ENCODE data around the gene CATSPER1.

GRCh38 chr11:65997286-65997685 is 29.0 kb downstream of the CATSPER1 start:
- TF ChIP-seq EP300 (IDR thresholded peaks at IDR 0.05) (no peak), CTCF (IDR thresholded peaks at IDR 0.05) (no peak), MAZ (IDR thresholded peaks at IDR 0.05; ENCODE audit: borderline replicate concordance, low read depth, low read length) (no peak), NR3C1 (IDR thresholded peaks at IDR 0.05) (no peak), PBX3 (IDR thresholded peaks at IDR 0.05) (no peak), REST (IDR thresholded peaks at IDR 0.05) (no peak)
